Esophagus squamous epithelium (tissue), 5 donors: Measurements from ENCODE around the gene TOMM22. TPM values are rescaled to one million over a fixed set of nuclear protein-coding genes. Genes with fewer than 3 reads are reported as not detected.

ENCODE experiments used
- DNase-seq: peaks from one replicate; lab custom pipeline; 2025; lab: John Stamatoyannopoulos, UW
- H3K27ac ChIP-seq, 4 donors: fragments of 200-600 bp; sonication (generic); one replicate each; pipeline ENCODE4 v1.5.1; 2016 to 2019; ENCODE audit warnings: mild to moderate bottlenecking in 1 of 4
- H3K27me3 ChIP-seq, 4 donors: fragments of 200-600 bp; sonication (generic); 1 replicate in 3 of 4; 2 replicates in 1 of 4; pipeline versions ENCODE4 v1.5.1 to v1.6.0; 2017 to 2021; ENCODE audit warnings: antibody characterized with exemption in 1 of 4
- H3K36me3 ChIP-seq, 3 donors: fragments of 200-600 bp; sonication (generic); one replicate each; pipeline ENCODE4 v1.5.1; 2016 to 2019
- H3K4me1 ChIP-seq, 3 donors: fragments of 200-600 bp; sonication (generic); one replicate each; pipeline ENCODE4 v1.5.1; 2017 to 2019
- H3K4me3 ChIP-seq, 4 donors: fragments of 200-600 bp; sonication (generic); 1 replicate in 3 of 4; 2 replicates in 1 of 4; pipeline ENCODE4 v1.5.1; 2016 to 2019; ENCODE audit warnings: mild to moderate bottlenecking in 2 of 4, moderate library complexity in 1 of 4
- H3K9me3 ChIP-seq, 3 donors: fragments of 200-600 bp; sonication (generic); one replicate each; pipeline ENCODE4 v1.5.1; 2016 to 2019
- POLR2A ChIP-seq, 4 donors: fragments of 450-650 bp; IDR thresholded peaks; one replicate each; pipeline ENCODE4 v1.6.1; 2017; ENCODE audit warnings: antibody characterized with exemption in 4 of 4, mild to moderate bottlenecking in 4 of 4, moderate library complexity in 3 of 4
- WGBS, 2 donors: methylation state at CpG; one replicate each; pipeline ENCODE4 v1.1.5; 2018; 5-methylcytosine and 5-hydroxymethylcytosine counted together
- intact Hi-C: fragments of 100-400 bp; cut with DNase I; formaldehyde crosslinking; loops from one replicate; pipeline ENCODE4 v1.15.0; 2022
- total RNA-seq, 4 donors: library from RNA; depleted of rRNA; stranded (reverse); fragments of >200 nt; gene quantifications; one replicate each; pipeline ENCODE4 v1.1.0, GENCODE V29; 2016
- TF ChIP-seq, protein P1 (sequence below), 6 experiments: fragments of 450-650 bp in 4 of 6; fragments of 200-600 bp in 2 of 6; sonication (generic) in 2 of 6; IDR thresholded peaks; one replicate each; pipeline ENCODE4 v1.5.1; 2016 to 2019; ENCODE audit warnings: antibody characterized with exemption in 6 of 6, mild to moderate bottlenecking in 4 of 6, moderate library complexity in 4 of 6
- donor health status: DM: yes; HTN: yes; CAD: no.

TOMM22 gene
- total RNA-seq, 4 donors from 2014 or later, result 23.4 to 73.7 (median 57.2) TPM

DNA sequence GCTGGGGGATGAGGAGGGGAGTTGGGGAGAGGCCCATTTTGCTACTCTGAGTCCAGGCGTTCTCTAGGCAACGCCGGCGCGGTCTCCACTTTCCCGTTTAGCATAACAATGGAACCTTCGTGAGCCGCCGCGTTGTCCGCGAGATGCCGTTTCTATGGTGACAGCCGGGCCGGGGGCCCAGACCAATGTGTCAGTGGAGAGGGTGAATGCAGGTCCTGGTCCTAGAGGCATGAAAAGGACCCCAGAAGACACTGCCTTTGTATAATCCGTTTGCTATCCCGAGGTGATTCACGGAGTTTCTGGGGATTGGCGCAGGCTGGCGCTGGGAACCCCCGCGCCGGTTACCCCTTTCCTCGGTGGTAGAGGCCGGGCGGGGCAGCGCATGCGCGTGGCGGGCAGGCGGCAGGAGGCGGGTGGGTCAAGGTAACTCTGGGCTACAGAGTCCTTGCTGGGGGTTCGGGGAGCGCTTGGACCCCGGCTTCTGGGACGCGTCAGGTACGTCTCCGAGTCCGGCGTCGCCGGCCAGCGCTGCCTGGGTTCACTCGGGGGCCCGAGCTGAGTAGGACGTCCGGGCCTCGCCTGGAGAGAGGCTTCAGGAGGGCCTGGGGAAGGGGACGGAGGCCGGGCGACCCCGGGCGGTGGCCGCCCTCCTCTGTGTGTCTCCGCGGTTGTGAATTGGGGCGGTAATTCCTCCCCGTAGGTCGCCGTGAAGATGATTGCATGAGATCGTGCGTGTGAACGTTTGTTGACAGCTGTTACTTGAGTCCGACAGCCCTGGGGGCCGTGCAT, 25.3 kb upstream of the TOMM22 start, which contains the start of the genes CBY1 and FAM227A:
CBY1 (plus strand) TSS at position 383 of the 789 bp plus-strand sequence. CDS start 11,417 bp downstream, outside the sequence.
FAM227A (minus strand) TSS at position 137 of the 789 bp plus-strand sequence. CDS start 6,224 bp downstream, outside the sequence.
- TF ChIP-seq, protein P1, sequence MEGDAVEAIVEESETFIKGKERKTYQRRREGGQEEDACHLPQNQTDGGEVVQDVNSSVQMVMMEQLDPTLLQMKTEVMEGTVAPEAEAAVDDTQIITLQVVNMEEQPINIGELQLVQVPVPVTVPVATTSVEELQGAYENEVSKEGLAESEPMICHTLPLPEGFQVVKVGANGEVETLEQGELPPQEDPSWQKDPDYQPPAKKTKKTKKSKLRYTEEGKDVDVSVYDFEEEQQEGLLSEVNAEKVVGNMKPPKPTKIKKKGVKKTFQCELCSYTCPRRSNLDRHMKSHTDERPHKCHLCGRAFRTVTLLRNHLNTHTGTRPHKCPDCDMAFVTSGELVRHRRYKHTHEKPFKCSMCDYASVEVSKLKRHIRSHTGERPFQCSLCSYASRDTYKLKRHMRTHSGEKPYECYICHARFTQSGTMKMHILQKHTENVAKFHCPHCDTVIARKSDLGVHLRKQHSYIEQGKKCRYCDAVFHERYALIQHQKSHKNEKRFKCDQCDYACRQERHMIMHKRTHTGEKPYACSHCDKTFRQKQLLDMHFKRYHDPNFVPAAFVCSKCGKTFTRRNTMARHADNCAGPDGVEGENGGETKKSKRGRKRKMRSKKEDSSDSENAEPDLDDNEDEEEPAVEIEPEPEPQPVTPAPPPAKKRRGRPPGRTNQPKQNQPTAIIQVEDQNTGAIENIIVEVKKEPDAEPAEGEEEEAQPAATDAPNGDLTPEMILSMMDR (IDR thresholded peaks at IDR 0.05), result peak in 1 of 6 experiments; percentile 12
- TF ChIP-seq POLR2A (IDR thresholded peaks at IDR 0.05), result peak in 1 of 4 donors; percentile 72
- WGBS, 2 donors, result 0% methylated on average over 7 to 18 of the region's 66 CpGs
- Histone ChIP-seq H3K4me1 (peaks cover 0 to 27% (median 12%) of the 10 kb centered on the region in 3 donors), H3K27ac (peak within 1 kb of the TSS; percentile 90 to 98 (median 90)), H3K9me3 (no peaks in the 10 kb centered on the region), H3K4me3 (peak within 1 kb of the TSS; percentile 78 to 99 (median 88)), H3K36me3 (peaks cover 0 to 13% (median 0%) of the 10 kb centered on the region in 3 donors), H3K27me3 (no peaks in the 10 kb centered on the region)
- intact Hi-C loops, result no loop called here
- DNase-seq, result peak; percentile 58

DNA sequence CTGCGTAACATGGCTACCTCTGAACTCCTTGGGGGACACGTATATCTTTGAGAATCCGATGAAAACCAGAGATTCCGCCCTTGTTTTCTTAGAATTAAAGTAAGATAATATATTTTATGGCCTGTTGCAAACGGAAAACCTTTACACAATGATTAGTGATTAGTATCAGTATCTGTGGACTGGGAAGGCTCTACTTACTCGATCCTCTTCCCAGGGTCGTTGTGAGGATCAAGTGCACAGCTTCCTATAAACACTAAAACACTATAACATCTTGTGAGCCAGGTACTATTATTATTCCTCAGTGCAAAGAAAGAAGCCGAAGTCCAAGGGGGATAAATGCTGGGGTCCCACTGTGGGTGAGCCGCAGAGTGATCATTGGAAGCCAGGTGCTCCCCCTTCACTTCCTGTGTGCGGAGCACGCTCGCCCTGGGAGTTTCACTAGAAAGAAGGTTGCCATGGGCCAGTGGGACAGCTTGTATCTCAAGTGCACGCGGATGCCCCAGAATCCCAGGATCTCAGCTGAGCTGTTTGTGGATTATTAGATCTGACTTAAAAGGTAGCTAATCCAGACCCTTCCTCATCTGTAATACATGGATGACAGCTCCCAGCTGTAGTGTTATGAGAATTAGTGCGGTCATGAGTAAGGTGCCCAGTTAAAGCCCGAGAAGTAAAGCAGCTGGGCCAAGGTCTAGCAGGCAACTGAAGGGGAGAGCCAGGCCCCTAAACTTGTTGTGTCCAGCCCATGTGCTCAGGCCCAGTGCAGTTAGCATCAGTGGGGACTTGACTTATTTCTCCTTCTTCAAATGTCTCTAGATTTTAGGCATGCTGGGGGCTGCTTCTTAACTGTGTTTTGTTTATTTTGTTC, 24.5 kb upstream of the TOMM22 start:
- H3K4me1 ChIP-seq, result peaks cover 0 to 27% (median 12%) of the 10 kb centered on the region in 3 donors
- peaks cover 0 to 19% (median 0%) of the 10 kb centered on the region in 3 donors for H3K36me3 ChIP-seq
- H3K9me3 ChIP-seq, result no peaks in the 10 kb centered on the region
- WGBS, 2 donors, result 2% methylated on average over 11 of the region's 16 CpGs
- intact Hi-C loops, result no loop called here
- no peaks in the 10 kb centered on the region for H3K27me3 ChIP-seq
- H3K27ac ChIP-seq, result peak overlapping the region; percentile 90 to 98 (median 90)
- H3K4me3 ChIP-seq, result peak overlapping the region; percentile 78 to 99 (median 88)
- DNase-seq, result no peak
- TF ChIP-seq POLR2A (IDR thresholded peaks at IDR 0.05), result no peak
- TF ChIP-seq, protein P1 (IDR thresholded peaks at IDR 0.05), result no peak

DNA sequence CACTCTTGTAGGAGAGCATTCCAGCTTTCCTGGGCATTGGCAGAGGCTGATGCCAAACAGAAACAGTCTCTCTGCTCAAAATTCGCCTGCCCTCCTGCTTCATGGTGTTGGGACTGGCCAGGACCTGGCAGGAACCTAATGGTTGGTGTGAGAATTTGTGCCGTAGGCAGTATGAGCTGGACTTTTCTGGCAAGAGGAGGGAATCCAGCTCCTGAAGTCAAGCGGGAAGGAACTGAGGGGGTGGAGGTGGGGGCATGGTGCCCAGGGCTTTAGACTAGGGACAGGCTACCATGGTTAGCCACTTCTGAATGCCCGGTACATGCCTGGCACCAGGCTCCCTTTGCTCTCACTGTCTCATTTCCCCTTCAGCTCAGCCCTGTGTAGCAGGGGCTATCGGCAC, 6.9 kb upstream of the TOMM22 start:
- TF ChIP-seq, protein P1 (IDR thresholded peaks at IDR 0.05), result no peak
- TF ChIP-seq POLR2A (IDR thresholded peaks at IDR 0.05), result no peak
- intact Hi-C loops, result no loop called here
- Histone ChIP-seq H3K27me3 (no peaks in the 10 kb centered on the region), H3K4me3 (no peak overlapping the region), H3K27ac (no peak overlapping the region), H3K36me3 (peaks cover 8 to 37% (median 9%) of the 10 kb centered on the region in 3 donors), H3K9me3 (no peaks in the 10 kb centered on the region), H3K4me1 (no peaks in the 10 kb centered on the region)
- WGBS, 2 donors, result 49 to 54% methylated on average over 3 to 4 of the region's 5 CpGs
- DNase-seq, result no peak

DNA sequence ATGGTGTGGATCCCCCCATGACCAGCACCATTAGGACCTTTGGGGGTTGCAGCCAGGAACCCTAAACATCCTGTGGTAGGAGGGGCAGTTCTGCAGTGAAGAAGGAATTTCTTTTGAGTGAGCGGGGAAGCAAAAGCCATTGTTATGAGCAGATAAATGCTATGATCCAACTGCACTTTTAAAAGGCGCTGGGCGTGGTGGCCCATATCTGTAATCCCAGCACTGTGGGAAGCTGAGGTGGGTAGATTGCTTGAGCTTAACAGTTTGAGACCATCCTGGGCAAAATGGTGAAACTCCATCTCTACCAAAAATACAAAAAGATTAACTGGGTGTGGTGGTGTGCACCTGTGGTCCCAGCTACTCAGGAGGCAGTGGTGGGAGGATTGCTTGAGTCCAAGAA, 5.9 kb upstream of the TOMM22 start:
- intact Hi-C loops, result no loop called here
- no peak overlapping the region for H3K27ac ChIP-seq
- no peaks in the 10 kb centered on the region for H3K4me1 ChIP-seq
- TF ChIP-seq, protein P1 (IDR thresholded peaks at IDR 0.05), result no peak
- no peak for TF ChIP-seq POLR2A (IDR thresholded peaks at IDR 0.05)
- no peak for DNase-seq
- whole genome bisulfite sequencing, 2 donors, result 91 to 100% methylated on average over 2 to 3 of the region's 3 CpGs
- no peak overlapping the region for H3K4me3 ChIP-seq
- H3K27me3 ChIP-seq, result no peaks in the 10 kb centered on the region
- H3K36me3 ChIP-seq, result peaks cover 7 to 34% (median 8%) of the 10 kb centered on the region in 3 donors
- H3K9me3 ChIP-seq, result no peaks in the 10 kb centered on the region
